HEK293 (cell line): Measurements from ENCODE around the gene BST1.

ENCODE experiments used
- MZF1 ChIP-seq: fragments of 450-650 bp; formaldehyde crosslinking; IDR thresholded peaks from 2 replicates; pipeline ENCODE4 v1.5.1; 2017; ENCODE audit warnings: missing biosample characterization, missing genetic modification characterization, borderline replicate concordance
- TCF7L2 ChIP-seq: IDR thresholded peaks from 2 replicates; pipeline ENCODE4 v1.6.1; 2011; ENCODE audit warnings: low read depth, mild to moderate bottlenecking, inconsistent platforms, low read length, moderate library complexity, borderline replicate concordance
- YY1 ChIP-seq: fragments of 450-650 bp; formaldehyde crosslinking; IDR thresholded peaks from 2 replicates; pipeline ENCODE4 v1.5.1; 2018; ENCODE audit warnings: missing biosample characterization, missing genetic modification characterization
- ZNF146 ChIP-seq: fragments of 450-650 bp; formaldehyde crosslinking; IDR thresholded peaks from 2 replicates; pipeline ENCODE4 v1.5.1; 2016; ENCODE audit warnings: missing biosample characterization, missing genetic modification characterization
- ZNF24 ChIP-seq: fragments of 450-650 bp; formaldehyde crosslinking; IDR thresholded peaks from 2 replicates; pipeline ENCODE4 v1.5.1; 2016; ENCODE audit warnings: missing biosample characterization, missing genetic modification characterization
- ZNF341 ChIP-seq: fragments of 450-650 bp; formaldehyde crosslinking; IDR thresholded peaks from 2 replicates; pipeline ENCODE4; 2016; ENCODE audit warnings: low read depth, missing biosample characterization, missing genetic modification characterization
- ZNF501 ChIP-seq: fragments of 450-650 bp; formaldehyde crosslinking; IDR thresholded peaks from 2 replicates; pipeline ENCODE4 v1.5.1; 2016; ENCODE audit warnings: missing biosample characterization, missing genetic modification characterization
- ZNF544 ChIP-seq: fragments of 450-650 bp; formaldehyde crosslinking; IDR thresholded peaks from 2 replicates; pipeline ENCODE4 v1.5.0; 2017; ENCODE audit warnings: missing biosample characterization, missing genetic modification characterization
- ZNF701 ChIP-seq: fragments of 450-650 bp; formaldehyde crosslinking; IDR thresholded peaks from 2 replicates; pipeline ENCODE4 v1.5.1; 2016; ENCODE audit warnings: missing biosample characterization, missing genetic modification characterization
- ZNF791 ChIP-seq: fragments of 450-650 bp; formaldehyde crosslinking; IDR thresholded peaks from 2 replicates; pipeline ENCODE4 v1.5.1; 2016; ENCODE audit warnings: missing biosample characterization, missing genetic modification characterization
- ZSCAN30 ChIP-seq: fragments of 450-650 bp; IDR thresholded peaks from 2 replicates; pipeline ENCODE4 v1.5.1; 2018; ENCODE audit warnings: missing biosample characterization, mild to moderate bottlenecking, missing genetic modification characterization, moderate library complexity
- TF ChIP-seq, protein P1 (sequence below): fragments of 450-650 bp; formaldehyde crosslinking; IDR thresholded peaks from 2 replicates; pipeline ENCODE4 v1.5.1; 2016; ENCODE audit warnings: missing biosample characterization, missing genetic modification characterization, borderline replicate concordance
- TF ChIP-seq, protein P2 (sequence below): fragments of 450-650 bp; formaldehyde crosslinking; IDR thresholded peaks from 2 replicates; pipeline ENCODE4 v1.5.1; 2016; ENCODE audit warnings: missing biosample characterization, missing genetic modification characterization
- TF ChIP-seq, protein P3 (sequence below): sonication (generic); formaldehyde crosslinking; IDR thresholded peaks from 2 replicates; pipeline ENCODE4 v1.8.1; 2022; ENCODE audit warnings: mild to moderate bottlenecking, moderate library complexity, missing genetic modification reagents

DNA sequence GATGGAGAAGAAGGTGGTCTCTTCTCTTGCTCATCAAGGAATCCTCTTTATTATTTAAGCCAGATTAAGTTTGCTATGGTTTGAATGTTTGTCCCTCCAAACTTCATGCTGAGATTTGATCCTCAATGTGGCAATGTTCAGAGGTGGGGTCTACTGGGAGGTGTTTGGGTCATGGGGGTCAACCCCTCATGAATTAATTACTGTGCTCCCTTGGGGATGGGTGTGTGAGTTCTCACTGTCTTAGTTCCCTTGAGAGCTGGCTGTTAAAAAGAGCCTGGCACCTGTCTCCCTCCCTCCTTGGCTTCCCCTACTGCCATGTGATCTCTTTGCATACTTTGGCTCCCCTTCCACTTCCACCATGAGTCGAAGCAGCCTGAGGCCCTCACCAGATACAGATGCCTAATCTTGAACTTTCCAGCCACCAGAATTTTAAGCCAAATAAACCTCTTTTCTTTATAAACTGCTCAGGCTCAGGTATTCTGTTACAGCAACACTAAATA lies 39.3 kb downstream of the BST1 start:
- TF ChIP-seq, protein P1, sequence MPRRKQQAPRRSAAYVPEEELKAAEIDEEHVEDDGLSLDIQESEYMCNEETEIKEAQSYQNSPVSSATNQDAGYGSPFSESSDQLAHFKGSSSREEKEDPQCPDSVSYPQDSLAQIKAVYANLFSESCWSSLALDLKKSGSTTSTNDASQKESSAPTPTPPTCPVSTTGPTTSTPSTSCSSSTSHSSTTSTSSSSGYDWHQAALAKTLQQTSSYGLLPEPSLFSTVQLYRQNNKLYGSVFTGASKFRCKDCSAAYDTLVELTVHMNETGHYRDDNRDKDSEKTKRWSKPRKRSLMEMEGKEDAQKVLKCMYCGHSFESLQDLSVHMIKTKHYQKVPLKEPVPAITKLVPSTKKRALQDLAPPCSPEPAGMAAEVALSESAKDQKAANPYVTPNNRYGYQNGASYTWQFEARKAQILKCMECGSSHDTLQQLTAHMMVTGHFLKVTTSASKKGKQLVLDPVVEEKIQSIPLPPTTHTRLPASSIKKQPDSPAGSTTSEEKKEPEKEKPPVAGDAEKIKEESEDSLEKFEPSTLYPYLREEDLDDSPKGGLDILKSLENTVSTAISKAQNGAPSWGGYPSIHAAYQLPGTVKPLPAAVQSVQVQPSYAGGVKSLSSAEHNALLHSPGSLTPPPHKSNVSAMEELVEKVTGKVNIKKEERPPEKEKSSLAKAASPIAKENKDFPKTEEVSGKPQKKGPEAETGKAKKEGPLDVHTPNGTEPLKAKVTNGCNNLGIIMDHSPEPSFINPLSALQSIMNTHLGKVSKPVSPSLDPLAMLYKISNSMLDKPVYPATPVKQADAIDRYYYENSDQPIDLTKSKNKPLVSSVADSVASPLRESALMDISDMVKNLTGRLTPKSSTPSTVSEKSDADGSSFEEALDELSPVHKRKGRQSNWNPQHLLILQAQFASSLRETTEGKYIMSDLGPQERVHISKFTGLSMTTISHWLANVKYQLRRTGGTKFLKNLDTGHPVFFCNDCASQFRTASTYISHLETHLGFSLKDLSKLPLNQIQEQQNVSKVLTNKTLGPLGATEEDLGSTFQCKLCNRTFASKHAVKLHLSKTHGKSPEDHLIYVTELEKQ (tag by site-specific recombination), result no peak
- TF ChIP-seq ZSCAN30 (tag by site-specific recombination) (no peak), YY1 (tag by site-specific recombination) (no peak), ZNF501 (no peak), ZNF341 (tag by site-specific recombination) (no peak), TCF7L2 (no peak), ZNF24 (tag by site-specific recombination) (no peak), ZNF544 (tag by site-specific recombination) (no peak), ZNF701 (tag by site-specific recombination) (no peak), ZNF146 (tag by site-specific recombination) (no peak), MZF1 (tag by site-specific recombination) (no peak), ZNF791 (tag by site-specific recombination) (no peak)
- TF ChIP-seq, protein P2, sequence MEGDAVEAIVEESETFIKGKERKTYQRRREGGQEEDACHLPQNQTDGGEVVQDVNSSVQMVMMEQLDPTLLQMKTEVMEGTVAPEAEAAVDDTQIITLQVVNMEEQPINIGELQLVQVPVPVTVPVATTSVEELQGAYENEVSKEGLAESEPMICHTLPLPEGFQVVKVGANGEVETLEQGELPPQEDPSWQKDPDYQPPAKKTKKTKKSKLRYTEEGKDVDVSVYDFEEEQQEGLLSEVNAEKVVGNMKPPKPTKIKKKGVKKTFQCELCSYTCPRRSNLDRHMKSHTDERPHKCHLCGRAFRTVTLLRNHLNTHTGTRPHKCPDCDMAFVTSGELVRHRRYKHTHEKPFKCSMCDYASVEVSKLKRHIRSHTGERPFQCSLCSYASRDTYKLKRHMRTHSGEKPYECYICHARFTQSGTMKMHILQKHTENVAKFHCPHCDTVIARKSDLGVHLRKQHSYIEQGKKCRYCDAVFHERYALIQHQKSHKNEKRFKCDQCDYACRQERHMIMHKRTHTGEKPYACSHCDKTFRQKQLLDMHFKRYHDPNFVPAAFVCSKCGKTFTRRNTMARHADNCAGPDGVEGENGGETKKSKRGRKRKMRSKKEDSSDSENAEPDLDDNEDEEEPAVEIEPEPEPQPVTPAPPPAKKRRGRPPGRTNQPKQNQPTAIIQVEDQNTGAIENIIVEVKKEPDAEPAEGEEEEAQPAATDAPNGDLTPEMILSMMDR (tag by site-specific recombination), result no peak
- TF ChIP-seq, protein P3, sequence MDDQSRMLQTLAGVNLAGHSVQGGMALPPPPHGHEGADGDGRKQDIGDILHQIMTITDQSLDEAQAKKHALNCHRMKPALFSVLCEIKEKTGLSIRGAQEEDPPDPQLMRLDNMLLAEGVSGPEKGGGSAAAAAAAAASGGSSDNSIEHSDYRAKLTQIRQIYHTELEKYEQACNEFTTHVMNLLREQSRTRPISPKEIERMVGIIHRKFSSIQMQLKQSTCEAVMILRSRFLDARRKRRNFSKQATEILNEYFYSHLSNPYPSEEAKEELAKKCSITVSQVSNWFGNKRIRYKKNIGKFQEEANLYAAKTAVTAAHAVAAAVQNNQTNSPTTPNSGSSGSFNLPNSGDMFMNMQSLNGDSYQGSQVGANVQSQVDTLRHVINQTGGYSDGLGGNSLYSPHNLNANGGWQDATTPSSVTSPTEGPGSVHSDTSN, result no peak
